Measurements from ENCODE around the gene HAUS7.

Gene HAUS7

DNA sequence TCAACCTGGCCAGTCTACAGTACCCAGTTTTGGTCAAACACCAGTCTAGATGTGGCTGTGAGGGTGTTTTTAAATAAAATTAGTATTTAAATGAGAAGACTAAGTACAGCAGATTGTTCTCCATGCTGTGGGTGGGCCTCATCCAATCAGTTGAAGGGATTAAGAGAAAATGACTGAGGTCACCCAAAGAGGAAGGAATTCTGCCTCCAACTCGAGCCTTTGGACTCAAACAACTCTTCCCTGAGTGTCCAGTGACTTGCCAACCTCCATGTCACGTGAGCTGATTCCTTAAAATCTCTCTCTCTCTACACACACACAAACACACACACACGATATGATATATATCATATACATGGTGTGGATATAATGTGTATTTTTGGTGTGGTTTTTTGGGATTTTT lies 34.5 kb downstream of the HAUS7 start:
- DNase-seq (ENCODE audit: low spot score): no peak

DNA sequence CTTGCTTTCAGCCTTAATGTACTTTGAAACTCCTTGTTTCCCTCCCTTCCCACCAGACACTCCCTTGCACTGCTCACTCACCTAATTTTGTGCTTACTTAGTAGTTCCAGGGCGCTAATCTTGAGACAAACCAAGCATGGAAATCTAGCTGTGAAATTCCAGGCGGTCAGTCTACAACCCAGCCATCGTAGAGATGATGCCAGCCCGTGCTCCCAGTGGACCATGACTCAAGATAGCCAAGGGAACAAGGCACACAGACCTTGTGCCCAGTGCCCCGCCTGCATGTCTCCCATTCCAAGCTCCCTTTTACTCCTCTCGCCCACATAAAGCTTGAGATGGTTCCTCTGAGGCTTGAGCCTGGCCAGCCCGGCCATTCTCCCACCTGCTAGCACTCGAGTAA lies 35.6 kb downstream of the HAUS7 start:
- no peak for DNase-seq (ENCODE audit: low spot score)

DNA sequence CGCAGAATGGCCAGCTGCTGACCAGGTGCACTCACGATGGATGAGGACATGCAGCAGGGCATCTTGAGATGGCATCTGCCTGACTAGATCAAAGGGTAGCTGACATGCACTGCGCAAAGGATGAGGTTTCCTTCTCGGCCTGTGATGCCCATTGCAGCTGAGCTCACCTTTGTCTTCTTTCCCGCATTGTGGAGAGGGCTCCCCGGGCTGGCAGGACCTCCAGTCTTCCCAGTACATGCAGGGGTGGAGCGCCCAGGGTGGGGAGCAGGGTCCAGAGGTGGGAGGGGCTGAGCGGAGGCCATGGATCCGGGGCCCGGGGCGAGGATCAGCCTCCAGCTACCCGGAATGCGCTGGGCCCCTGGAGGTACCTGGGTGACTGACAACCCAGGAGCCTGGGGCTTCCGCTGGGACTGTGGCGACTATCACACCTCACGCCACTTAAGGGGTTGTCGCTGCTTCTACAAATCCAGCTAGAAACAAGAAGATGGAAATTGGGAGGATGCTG lies 36.5 kb downstream of the HAUS7 start:
- no peak for DNase-seq (ENCODE audit: low spot score)

DNA sequence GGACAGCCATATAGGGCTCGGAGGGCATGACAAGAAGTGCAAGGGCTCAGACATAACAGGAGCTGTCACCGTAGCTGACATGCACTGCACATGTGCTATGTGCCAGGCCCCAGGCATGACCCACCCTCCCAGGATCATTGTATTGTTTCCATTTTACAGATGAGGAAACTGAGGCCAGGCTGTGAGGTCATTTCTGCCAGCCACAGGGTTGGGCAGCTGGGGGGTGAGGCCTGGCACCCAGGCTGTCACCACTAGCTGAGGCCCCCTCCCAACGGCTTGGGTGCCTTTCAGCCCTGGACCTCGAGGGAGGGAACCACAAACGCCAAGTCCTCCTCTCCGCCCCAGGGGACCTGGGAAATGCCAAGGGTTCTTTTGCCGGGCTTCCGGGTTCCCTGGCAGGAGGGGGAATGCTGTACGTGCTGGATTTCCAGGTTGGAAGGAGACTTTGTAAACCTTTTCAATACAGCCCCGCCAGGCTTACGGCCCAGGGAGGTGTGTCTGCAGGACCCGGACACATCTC lies 37.2 kb downstream of the HAUS7 start:
- DNase-seq (ENCODE audit: low spot score): no peak

DNA sequence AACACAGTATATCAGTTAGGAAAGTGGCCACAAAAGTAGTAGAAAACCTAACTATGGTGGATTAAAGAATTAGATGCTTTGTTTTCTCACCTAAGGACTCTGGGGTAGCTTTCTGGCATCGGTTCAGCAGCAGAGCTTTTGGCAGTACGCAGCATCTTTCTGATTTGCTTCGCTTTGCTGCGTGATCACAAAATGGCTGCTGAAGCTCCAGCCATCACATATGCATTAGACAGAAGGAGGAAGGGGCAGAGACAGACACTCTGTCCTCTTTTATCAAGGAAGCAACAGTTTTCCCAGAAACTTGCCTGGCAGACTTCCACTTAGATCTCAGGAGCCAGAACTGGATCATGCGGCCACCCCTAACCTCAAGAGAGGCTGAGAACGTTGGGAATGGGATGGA lies 39.6 kb downstream of the HAUS7 start:
- DNase-seq (ENCODE audit: low spot score): no peak

DNA sequence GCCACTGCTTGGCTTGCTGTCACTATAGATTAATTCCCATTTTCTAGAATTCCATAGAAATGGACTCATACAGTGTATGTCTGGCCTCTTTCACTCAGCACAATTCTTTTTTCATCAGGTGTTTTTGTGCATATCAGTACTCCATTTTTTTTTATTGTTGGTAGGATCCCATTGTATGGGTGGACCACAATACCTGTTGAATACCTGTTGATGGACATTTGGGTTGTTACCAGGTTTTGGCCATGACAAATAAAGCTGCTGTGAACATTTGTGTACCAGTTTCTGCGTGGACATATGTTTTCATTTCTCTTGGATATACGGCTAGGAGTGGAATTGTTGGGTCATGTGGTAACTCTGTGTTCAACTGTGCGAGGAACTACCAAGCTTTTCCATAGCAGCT lies 44.2 kb downstream of the HAUS7 start:
- DNase-seq (ENCODE audit: low spot score): no peak

DNA sequence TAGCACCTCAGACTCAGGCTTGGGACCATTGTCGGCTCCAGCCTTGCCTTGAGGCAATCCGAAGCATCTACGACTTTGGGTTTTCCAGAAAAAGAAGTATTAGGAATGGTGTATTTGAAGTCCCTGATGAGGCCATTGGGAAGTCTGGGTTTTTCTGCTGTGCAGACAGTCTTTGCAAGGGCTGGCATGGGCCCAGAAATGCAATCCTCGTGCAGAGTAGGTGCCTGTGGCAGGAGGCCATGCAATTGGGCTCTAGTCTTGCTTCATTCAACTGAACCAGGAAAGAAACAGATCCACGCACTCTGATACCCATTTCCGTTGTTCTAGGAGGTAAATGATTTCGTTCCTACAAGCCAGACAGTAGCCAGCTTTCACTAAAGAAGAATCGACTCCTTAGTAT lies 46.7 kb downstream of the HAUS7 start:
- no peak for DNase-seq (ENCODE audit: low spot score)

- no peak for DNase-seq (ENCODE audit: low spot score)
Measured at GRCh38 chrX:153421856-153422255, 48.5 kb downstream of the HAUS7 start.

DNA sequence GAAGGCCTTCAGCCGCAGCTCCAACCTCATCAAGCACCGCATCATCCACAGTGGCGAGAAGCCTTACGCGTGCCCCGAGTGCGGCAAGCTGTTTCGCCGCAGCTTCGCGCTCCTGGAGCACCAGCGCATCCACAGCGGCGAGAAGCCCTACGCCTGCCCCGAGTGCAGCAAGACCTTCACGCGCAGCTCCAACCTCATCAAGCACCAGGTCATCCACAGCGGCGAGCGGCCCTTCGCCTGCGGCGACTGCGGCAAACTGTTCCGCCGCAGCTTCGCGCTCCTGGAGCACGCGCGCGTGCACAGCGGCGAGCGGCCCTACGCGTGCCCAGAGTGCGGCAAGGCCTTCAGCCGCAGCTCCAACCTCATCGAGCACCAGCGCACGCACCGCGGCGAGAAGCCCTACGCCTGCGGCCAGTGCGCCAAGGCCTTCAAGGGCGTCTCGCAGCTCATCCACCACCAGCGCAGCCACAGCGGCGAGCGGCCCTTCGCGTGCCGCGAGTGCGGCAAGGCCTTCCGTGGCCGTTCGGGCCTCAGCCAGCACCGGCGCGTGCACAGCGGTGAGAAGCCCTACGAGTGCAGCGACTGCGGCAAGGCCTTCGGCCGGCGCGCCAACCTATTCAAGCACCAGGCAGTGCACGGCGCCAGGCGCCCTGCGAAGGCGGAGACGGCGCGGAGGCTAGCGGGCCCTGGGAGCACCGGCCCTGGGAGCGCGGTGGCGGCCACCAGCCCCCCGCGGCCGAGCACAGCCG lies 49.4 kb downstream of the HAUS7 start:
- DNase-seq (ENCODE audit: low spot score): no peak

DNA sequence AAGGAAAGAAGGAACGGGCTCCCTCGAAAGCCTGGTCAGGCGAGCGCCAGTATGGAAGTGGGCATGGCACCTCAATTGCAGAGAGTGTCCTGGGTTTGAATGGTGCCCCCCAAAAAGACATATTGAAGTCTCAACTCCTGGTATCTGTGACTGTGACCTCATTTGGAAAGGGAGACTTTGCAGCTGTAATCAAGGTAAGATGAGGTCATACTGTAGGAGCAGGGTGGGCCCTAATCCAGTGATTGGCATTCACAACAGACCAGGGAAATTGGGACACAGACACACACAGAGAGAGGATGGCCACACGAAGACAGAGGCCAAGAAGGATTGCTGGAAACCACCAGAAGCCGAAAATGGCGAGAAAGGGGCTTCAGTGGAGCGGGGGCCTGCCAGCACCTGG lies 52.7 kb downstream of the HAUS7 start:
- DNase-seq (ENCODE audit: low spot score): no peak

DNA sequence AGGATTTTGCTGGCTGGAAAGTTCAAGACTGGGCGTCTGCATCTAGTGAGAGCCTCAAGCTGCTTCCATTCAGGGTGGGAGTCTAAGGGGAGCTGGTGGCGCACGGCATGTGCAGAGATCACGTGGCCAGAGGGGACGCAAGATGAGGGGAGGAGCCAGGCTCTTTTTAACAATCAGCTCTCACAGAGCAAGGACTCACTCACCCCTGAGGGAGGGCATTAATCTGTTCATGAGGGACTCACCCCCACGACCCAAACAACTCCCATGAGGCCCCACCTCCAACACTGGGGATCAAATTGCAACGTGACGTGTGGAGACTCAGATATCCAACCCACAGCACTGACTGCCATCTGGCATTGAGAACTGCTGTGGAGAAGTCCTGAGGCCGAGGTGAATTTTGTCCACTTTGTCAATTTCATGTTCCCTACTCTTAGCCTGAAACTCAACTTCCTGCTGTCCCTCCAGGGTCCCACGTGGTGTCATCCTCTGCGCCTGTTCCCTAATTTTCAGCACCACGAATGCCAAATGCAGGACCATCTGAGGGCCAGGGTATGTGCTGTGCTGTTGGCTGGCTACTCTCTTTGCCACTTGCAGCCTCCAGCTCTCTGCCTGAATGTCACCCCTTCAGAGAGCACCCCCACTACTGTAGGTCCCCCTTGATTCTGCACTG lies 53.5 kb downstream of the HAUS7 start:
- DNase-seq (ENCODE audit: low spot score): no peak

DNA sequence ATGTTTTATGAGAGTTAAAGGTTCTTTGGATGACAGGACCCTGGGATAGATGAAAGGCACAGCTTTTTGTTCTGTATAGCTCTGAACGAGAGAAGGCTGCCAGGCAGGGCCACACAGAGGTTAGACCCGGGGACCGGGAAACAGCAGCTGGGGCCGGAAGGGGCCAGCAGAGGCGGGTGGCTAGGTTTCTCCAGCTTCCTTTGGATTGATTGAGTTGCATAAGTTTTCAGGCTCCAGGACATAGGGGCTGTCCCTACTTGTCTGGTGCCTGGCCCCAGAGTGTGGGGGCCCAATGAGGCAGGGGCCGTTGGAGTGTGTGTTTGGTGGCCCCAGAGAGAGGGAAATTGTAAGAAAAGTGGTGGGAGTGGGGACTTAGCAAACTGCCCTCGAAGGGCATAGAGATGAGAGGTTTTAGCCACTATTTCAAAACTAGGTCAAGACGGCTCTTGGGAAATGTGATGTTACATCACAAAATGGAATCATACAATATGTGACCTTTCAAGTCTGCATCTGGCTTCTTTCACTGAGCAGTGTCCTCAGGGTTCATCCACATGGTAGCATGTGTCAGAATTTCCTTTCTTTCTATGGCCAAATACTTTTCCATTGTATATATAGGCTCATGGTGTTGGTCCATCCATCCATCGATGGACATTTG lies 55.4 kb downstream of the HAUS7 start:
- DNase-seq (ENCODE audit: low spot score): no peak

GRCh38 chrX:153413731-153414130 lies 56.6 kb downstream of the HAUS7 start:
- no peak for DNase-seq (ENCODE audit: low spot score)

DNA sequence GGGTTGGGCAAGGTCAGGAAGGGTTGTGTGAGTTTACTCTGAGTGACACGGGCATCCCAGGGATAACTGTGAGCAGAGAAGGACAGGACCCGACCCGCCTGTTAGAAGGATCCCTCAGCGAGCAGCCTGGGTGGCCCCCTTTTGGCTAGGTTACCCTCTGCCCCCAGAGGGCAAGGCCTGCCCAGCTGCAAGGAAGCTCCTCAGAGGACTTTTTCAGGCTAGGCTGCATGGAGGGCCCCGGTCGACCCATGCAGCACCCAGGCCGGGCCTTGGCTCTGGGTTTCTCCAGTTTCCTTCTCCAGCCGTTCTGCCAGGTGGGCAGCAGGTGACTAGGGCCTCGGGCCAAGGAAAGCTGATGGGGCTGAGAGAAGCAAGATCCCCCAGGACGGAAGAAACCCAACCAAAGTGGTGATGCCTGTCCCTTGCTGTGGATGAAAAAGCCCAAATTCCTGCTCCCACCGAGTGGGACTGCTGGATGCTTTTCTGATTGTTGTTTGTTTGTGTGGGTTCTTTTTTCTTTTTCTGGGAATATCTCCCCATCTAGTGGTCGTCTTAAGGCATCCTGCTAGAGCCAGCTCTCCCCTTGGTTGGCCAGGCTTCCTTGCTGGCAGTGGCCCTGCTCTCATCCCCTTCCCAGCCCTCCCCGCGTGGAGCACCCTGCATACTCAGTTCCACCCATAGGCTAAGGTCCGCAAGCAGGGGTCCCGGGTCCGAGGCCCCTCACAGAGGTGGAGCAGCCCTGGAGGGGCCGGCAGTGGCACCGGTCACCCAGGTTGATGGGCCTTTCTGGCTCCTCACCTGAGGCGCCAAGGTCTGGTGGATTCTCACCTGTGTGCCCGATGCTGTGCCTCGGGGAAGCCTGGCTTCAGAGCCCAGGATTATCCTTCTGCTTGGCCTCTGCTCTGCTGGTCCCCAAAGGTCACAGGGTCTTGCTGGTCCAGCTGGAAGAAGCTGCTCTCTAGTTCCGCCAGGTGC lies 57.3 kb downstream of the HAUS7 start:
- DNase-seq (ENCODE audit: low spot score): no peak

DNA sequence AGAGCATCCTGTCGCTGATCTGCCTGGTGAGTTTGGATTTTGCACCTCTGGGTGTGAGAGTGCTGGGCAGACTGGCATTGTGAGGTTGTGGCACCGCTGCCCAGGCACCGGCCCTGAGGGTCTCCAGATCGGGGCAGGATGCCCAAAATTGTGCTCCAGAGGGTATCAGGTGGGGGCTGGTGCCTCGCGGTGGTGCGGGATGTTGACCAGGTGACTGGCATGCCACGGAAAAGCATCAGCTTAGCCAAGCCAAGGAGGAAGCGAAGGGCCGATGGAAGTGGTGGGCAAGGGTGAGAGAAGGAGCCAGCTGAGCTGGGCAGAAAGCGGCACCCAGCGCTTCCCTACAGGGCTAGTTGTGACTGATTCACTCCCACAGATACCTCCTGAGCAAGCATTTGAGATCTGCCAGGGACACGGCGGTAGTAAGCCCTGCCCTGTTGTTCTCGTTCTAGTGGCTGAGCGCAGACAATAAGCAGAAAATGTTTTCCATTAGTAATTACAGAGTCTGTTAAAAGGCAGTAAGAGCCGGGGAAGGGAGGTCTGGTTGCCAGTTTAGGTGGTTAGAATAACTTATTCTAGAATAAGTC lies 58.3 kb downstream of the HAUS7 start:
- DNase-seq (ENCODE audit: low spot score): no peak

GRCh38 chrX:153411255-153411987 lies 59.0 kb downstream of the HAUS7 start, which contains the start of gene ZFP92:
Gene ZFP92 (plus strand): TSS chrX:153411472. CDS start chrX:153418323, 6,851 bp downstream.
- no peak for DNase-seq (ENCODE audit: low spot score)

- no peak for DNase-seq (ENCODE audit: low spot score)
Measured at GRCh38 chrX:153410888-153411254, 59.5 kb downstream of the HAUS7 start.

- no peak for DNase-seq (ENCODE audit: low spot score)
Measured at GRCh38 chrX:153410373-153410772, 60.0 kb downstream of the HAUS7 start.

GRCh38 chrX:153409414-153410101 lies 60.8 kb downstream of the HAUS7 start:
- DNase-seq (ENCODE audit: low spot score): no peak

GRCh38 chrX:153408871-153409351 lies 61.5 kb downstream of the HAUS7 start:
- DNase-seq (ENCODE audit: low spot score): no peak

All from activated CD4-positive, alpha-beta T cell treated with anti-CD3 and anti-CD28 coated beads, Interleukin-2, Interleukin-4, amounts not matched to agents 100 ng/mL and 50 ng/mL, durations not matched to agents 16 hours and 8 hours (primary cell).